Activated CD4-positive, alpha-beta T cell treated with anti-CD3 and anti-CD28 coated beads, Interleukin-2, amount 10 ng/mL, durations not matched to agents 24 days and 14 days (primary cell): ENCODE data around the gene OR52D1. TPM values are rescaled to one million over a fixed set of nuclear protein-coding genes. Genes with fewer than 3 reads are reported as not detected.

Experiments used
- DNase-seq: peaks from one replicate; pipeline ENCODE4 v3.0.0; 2022
- H3K27ac Mint-ChIP-seq: one replicate; pipeline ENCODE4 v1.8.0; 2022; ENCODE audit warnings: mild to moderate bottlenecking, mixed read lengths
- H3K27me3 Mint-ChIP-seq: one replicate; pipeline ENCODE4 v1.8.0; 2022; ENCODE audit warnings: mixed read lengths
- H3K36me3 Mint-ChIP-seq: one replicate; pipeline ENCODE4 v1.8.0; 2022; ENCODE audit warnings: low read depth, mild to moderate bottlenecking, mixed read lengths
- H3K4me1 Mint-ChIP-seq: one replicate; pipeline ENCODE4 v1.8.0; 2021; ENCODE audit warnings: mixed read lengths
- H3K4me3 Mint-ChIP-seq: one replicate; pipeline ENCODE4 v1.8.0; 2022; ENCODE audit warnings: mild to moderate bottlenecking, moderate library complexity, mixed read lengths
- H3K9me3 Mint-ChIP-seq: one replicate; pipeline ENCODE4 v1.8.0; 2021; ENCODE audit warnings: mixed read lengths
- intact Hi-C: fragments of 100-400 bp; cut with micrococcal nuclease; formaldehyde crosslinking; loops from one replicate; pipeline ENCODE4 v1.15.1; 2023
- total RNA-seq: library from RNA; stranded (reverse); gene quantifications from 2 replicates; pipeline ENCODE4 v1.2.3, GENCODE V29; 2022

OR52D1 gene
- total RNA-seq, 1 donor from 2014 or later = not detected

GRCh38 chr11:5499671-5500070 lies 11.2 kb downstream of the OR52D1 start:
- Mint-ChIP-seq H3K36me3 (no peaks in the 10 kb centered on the region), H3K9me3 (no peaks in the 10 kb centered on the region), H3K27ac (no peak overlapping the region), H3K4me3 (no peak overlapping the region), H3K4me1 (no peaks in the 10 kb centered on the region), H3K27me3 (peaks cover 9% of the 10 kb centered on the region)
- DNase-seq = no peak
- intact Hi-C loops = no loop called here

GRCh38 chr11:5500393-5500801 lies 11.9 kb downstream of the OR52D1 start:
- H3K27me3 Mint-ChIP-seq = peaks cover 9% of the 10 kb centered on the region

GRCh38 chr11:5504403-5504921 lies 16.0 kb downstream of the OR52D1 start:
- no peak overlapping the region for H3K27ac Mint-ChIP-seq
- H3K36me3 Mint-ChIP-seq = no peaks in the 10 kb centered on the region
- DNase-seq = no peak
- no peaks in the 10 kb centered on the region for H3K9me3 Mint-ChIP-seq
- H3K4me1 Mint-ChIP-seq = no peaks in the 10 kb centered on the region
- peaks cover 8% of the 10 kb centered on the region for H3K27me3 Mint-ChIP-seq
- H3K4me3 Mint-ChIP-seq = no peak overlapping the region
- intact Hi-C loops = no loop called here

More at GRCh38 chr11:5500393-5500801, 11.9 kb downstream of the OR52D1 start:
- Mint-ChIP-seq H3K36me3 (no peaks in the 10 kb centered on the region), H3K4me1 (no peaks in the 10 kb centered on the region), H3K9me3 (no peaks in the 10 kb centered on the region), H3K4me3 (no peak overlapping the region), H3K27ac (no peak overlapping the region)
- DNase-seq = no peak
- intact Hi-C loops = no loop called here

- no peaks in the 10 kb centered on the region for H3K9me3 Mint-ChIP-seq
- no peak overlapping the region for H3K4me3 Mint-ChIP-seq
- no peak overlapping the region for H3K27ac Mint-ChIP-seq
- no peaks in the 10 kb centered on the region for H3K36me3 Mint-ChIP-seq
- H3K27me3 Mint-ChIP-seq = peaks cover 6% of the 10 kb centered on the region
- DNase-seq = no peak
- H3K4me1 Mint-ChIP-seq = no peaks in the 10 kb centered on the region
- intact Hi-C loops = no loop called here
These were observed 17.0 kb downstream of the OR52D1 start for GRCh38 chr11:5505363-5506048.

GRCh38 chr11:5507177-5507932 lies 18.9 kb downstream of the OR52D1 start:
- no peaks in the 10 kb centered on the region for H3K9me3 Mint-ChIP-seq
- intact Hi-C loops = no loop called here
- H3K27me3 Mint-ChIP-seq = peaks cover 9% of the 10 kb centered on the region
- no peak overlapping the region for H3K4me3 Mint-ChIP-seq
- H3K36me3 Mint-ChIP-seq = no peaks in the 10 kb centered on the region
- no peak overlapping the region for H3K27ac Mint-ChIP-seq
- no peaks in the 10 kb centered on the region for H3K4me1 Mint-ChIP-seq
- no peak for DNase-seq

GRCh38 chr11:5507933-5508305 lies 19.4 kb downstream of the OR52D1 start:
- no peaks in the 10 kb centered on the region for H3K4me1 Mint-ChIP-seq
- no peak for DNase-seq
- H3K9me3 Mint-ChIP-seq = no peaks in the 10 kb centered on the region
- peaks cover 9% of the 10 kb centered on the region for H3K27me3 Mint-ChIP-seq
- no peak overlapping the region for H3K27ac Mint-ChIP-seq
- intact Hi-C loops = no loop called here
- no peaks in the 10 kb centered on the region for H3K36me3 Mint-ChIP-seq
- H3K4me3 Mint-ChIP-seq = no peak overlapping the region

GRCh38 chr11:5508605-5509004 lies 20.1 kb downstream of the OR52D1 start:
- Mint-ChIP-seq H3K4me3 (no peak overlapping the region), H3K27me3 (peaks cover 12% of the 10 kb centered on the region), H3K36me3 (no peaks in the 10 kb centered on the region), H3K9me3 (no peaks in the 10 kb centered on the region), H3K27ac (no peak overlapping the region), H3K4me1 (no peaks in the 10 kb centered on the region)
- no peak for DNase-seq
- intact Hi-C loops = no loop called here

- H3K4me1 Mint-ChIP-seq = no peaks in the 10 kb centered on the region
- H3K27me3 Mint-ChIP-seq = peaks cover 12% of the 10 kb centered on the region
- H3K36me3 Mint-ChIP-seq = no peaks in the 10 kb centered on the region
- no peak within 1 kb of the TSS for H3K4me3 Mint-ChIP-seq
- no peak for DNase-seq
- intact Hi-C loops = no loop called here
- H3K27ac Mint-ChIP-seq = no peak within 1 kb of the TSS
- no peaks in the 10 kb centered on the region for H3K9me3 Mint-ChIP-seq
These were observed 21.3 kb downstream of the OR52D1 start, which contains the start of gene UBQLN3 for GRCh38 chr11:5509803-5510202. Gene UBQLN3, minus strand, starts transcription at chr11:5509957. Its CDS starts 399 bp downstream, at chr11:5509558.

GRCh38 chr11:5514841-5515240 lies 26.4 kb downstream of the OR52D1 start:
- H3K4me3 Mint-ChIP-seq = no peak overlapping the region
- intact Hi-C loops = no loop called here
- no peaks in the 10 kb centered on the region for H3K9me3 Mint-ChIP-seq
- no peaks in the 10 kb centered on the region for H3K4me1 Mint-ChIP-seq
- H3K27me3 Mint-ChIP-seq = peaks cover 10% of the 10 kb centered on the region
- no peaks in the 10 kb centered on the region for H3K36me3 Mint-ChIP-seq
- no peak overlapping the region for H3K27ac Mint-ChIP-seq
- DNase-seq = no peak

GRCh38 chr11:5516599-5516998 lies 28.1 kb downstream of the OR52D1 start, which contains the start of gene UBQLNL:
Gene UBQLNL, minus strand, starts transcription at chr11:5516699. Its CDS starts 258 bp downstream, at chr11:5516441.
- Mint-ChIP-seq H3K4me1 (no peaks in the 10 kb centered on the region), H3K27ac (no peak within 1 kb of the TSS), H3K4me3 (no peak within 1 kb of the TSS), H3K27me3 (peaks cover 6% of the 10 kb centered on the region), H3K9me3 (no peaks in the 10 kb centered on the region), H3K36me3 (no peaks in the 10 kb centered on the region)
- intact Hi-C loops = no loop called here
- DNase-seq = no peak

- H3K4me1 Mint-ChIP-seq = no peaks in the 10 kb centered on the region
- H3K36me3 Mint-ChIP-seq = no peaks in the 10 kb centered on the region
- no peak overlapping the region for H3K4me3 Mint-ChIP-seq
- no peaks in the 10 kb centered on the region for H3K27me3 Mint-ChIP-seq
- intact Hi-C loops = no loop called here
- no peak overlapping the region for H3K27ac Mint-ChIP-seq
- H3K9me3 Mint-ChIP-seq = no peaks in the 10 kb centered on the region
- no peak for DNase-seq
These were observed 33.1 kb downstream of the OR52D1 start for GRCh38 chr11:5521540-5521939.

GRCh38 chr11:5522308-5522707 lies 33.8 kb downstream of the OR52D1 start:
- no peaks in the 10 kb centered on the region for H3K36me3 Mint-ChIP-seq
- no peak overlapping the region for H3K4me3 Mint-ChIP-seq
- no peaks in the 10 kb centered on the region for H3K27me3 Mint-ChIP-seq
- H3K9me3 Mint-ChIP-seq = no peaks in the 10 kb centered on the region
- no peak for DNase-seq
- H3K4me1 Mint-ChIP-seq = no peaks in the 10 kb centered on the region
- no peak overlapping the region for H3K27ac Mint-ChIP-seq
- intact Hi-C loops = no loop called here

- no peaks in the 10 kb centered on the region for H3K36me3 Mint-ChIP-seq
- H3K27ac Mint-ChIP-seq = no peak overlapping the region
- no peak overlapping the region for H3K4me3 Mint-ChIP-seq
- intact Hi-C loops = no loop called here
- H3K27me3 Mint-ChIP-seq = no peaks in the 10 kb centered on the region
- no peak for DNase-seq
- H3K9me3 Mint-ChIP-seq = no peaks in the 10 kb centered on the region
- H3K4me1 Mint-ChIP-seq = no peaks in the 10 kb centered on the region
These were observed 36.3 kb downstream of the OR52D1 start for GRCh38 chr11:5524756-5525155.

GRCh38 chr11:5527716-5528115 lies 39.2 kb downstream of the OR52D1 start:
- Mint-ChIP-seq H3K4me1 (no peaks in the 10 kb centered on the region), H3K9me3 (no peaks in the 10 kb centered on the region), H3K36me3 (no peaks in the 10 kb centered on the region), H3K27me3 (no peaks in the 10 kb centered on the region), H3K27ac (no peak overlapping the region), H3K4me3 (no peak overlapping the region)
- intact Hi-C loops = no loop called here
- no peak for DNase-seq
